Measurements from ENCODE around the gene HINFP. TPM values are rescaled to one million over a fixed set of nuclear protein-coding genes. Genes with fewer than 3 reads are reported as not detected.
A peak's percentile ranks its signal among the peaks of the same experiment; 100 is the strongest.
"Not testable (repeated sequence)": the region's sequence is repeated elsewhere in the genome, so short reads cannot be mapped to it uniquely, and the experiment has no call there.

Gene HINFP
- total RNA-seq, 1 donor from 2014 or later: 15.4 TPM

DNA sequence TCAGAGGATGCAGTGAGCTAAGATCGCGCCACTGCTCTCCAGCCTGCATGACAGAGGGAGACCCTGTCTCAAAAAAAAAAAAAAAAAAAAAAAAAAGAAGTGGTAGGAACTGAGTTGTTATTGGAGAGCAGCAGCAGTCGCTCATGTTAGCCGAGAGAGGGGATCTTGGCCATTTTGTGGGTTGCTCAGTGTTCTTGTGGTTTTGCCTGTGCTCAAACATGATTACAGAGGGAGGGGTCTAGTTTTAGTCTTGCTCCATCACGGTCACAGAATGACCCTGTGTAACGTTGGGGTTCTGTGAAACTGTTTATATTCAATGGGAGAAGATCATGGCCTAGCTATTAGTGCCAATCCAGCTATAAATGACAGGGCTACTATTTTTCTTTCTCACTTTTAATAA, 21.7 kb upstream of the HINFP start:
- DNase-seq (ENCODE audit: low read depth, low spot score): no peak

DNA sequence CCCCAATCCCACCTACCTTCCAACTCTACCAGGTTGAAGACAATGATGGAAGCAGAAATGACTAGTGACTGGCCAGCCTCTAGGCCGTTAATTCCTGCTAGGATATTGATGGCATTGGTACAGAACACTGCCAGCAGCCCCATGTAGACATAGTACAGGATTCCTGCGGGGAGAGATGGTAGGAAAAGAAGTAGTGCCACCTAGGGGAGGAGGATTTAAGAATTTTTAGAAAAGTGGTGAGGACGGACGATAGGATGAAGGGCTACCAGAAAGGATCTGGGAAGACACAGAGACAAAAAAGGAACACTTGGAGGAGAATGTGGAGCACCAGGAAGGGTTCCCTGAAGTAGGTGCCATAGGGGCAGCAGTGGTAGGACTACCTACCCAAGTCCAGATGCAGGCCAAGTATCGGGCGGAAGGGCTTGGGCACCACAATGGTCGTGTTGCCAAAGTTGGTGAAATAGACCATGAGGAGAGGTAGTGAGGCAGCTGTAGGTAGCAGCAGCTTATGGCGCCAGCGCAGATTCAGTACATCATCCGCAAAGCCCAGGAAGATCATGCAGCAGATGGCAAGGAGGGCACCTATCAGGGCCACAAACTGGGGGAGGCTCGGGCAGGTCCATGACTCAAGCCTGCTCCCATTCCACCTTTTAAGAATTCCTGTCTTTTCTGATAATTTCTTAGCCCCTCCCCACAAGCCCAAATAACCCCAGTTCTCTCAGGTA, 21.0 kb upstream of the HINFP start:
- DNase-seq (ENCODE audit: low read depth, low spot score): no peak

DNA sequence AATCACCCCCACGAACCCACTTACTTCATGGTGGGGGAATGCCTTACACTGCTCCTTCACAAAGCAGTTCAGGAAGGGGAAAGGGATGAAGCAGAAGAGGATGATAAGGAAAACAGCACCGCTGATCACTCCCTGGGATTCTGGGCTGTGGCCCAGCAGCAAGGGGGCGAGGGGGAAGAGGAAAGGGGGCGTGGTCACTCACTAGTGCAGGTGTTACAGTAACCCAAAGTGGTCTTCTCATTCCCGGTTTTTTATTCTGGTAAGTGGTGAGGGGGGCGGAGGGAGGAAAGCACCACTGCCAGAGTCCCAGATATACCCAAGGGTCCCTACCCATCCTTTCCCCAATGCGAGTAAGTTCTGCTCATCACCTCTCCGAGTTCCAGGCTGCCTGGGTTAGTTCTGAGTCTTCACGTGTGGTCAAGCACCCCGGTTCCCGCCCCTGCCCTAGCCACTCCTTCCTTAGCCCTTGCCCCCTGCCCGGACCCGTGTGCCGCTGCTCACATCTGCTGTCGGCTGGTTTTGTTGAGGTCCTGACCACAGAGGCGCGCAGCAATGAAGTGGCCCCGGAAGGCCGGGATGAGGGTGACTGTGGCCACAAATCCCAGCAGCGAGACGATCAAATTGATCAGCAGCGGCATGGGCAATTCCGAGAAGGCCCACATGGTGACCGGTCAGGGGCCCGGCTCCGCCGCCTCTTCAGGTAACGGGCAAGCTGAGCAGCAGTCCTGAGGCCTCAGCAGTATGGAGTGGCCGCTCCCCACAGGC, 20.2 kb upstream of the HINFP start:
- DNase-seq (ENCODE audit: low read depth, low spot score): no peak

DNA sequence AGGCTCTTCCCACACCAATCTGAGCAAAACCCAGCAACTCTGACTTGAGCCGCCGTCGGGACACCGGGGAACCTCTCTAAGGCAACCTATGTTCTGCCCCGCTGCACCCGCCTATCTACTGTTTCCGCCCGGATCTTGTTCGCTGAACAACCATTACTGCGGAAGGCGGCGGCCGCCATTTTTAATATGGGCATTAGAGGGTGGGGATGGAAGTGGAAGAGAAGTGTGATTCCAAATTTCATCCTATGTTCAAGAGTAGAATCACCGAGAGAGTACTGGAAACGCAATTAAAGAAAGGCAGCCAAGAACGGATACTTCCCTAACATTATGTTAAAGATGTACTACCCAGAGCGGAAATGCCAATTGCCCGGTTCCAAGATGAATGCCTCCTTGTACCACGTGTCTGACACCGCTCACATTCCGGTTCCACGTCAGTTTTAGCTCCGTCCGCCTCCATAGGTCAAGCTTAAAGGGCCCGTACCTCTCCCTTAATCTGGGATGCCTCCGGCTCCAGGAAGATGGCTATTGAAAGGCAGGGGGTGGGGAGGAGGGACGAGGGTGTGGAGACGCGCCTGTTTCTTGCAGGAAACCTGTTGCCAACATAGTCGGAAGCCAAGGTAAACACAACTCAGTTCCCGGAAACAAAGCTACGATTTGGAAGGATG, 19.5 kb upstream of the HINFP start, which contains the start of gene DPAGT1:
Gene DPAGT1 (minus strand): TSS at position 95 of the 665 bp plus-strand sequence. CDS start 198 bp downstream, outside the sequence.
- DNase-seq (ENCODE audit: low read depth, low spot score): peak; percentile 94

DNA sequence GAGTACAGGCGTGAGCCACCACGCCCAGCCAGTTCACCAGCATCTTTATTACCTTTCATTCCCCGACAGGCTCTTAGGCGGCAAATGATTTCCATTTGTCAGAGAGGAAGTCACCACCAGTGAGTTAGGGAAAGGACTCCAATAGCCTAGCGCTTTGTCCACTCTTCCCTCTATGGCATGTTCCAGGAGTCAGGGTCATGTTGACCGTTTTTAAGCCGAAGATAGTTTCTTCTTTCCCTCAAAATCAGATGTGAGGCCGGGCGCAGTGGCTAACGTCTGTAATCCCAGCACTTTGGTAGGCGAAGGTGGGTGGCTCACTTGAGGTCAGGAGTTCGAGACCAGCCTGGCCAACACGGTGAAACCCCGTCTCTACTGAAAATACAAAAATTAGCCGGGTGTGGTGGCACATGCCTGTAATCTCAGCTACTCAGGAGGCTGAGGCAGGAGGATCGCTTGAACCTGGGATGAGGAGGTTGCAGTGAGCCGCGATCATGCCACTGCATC, 18.2 kb upstream of the HINFP start:
- DNase-seq (ENCODE audit: low read depth, low spot score): not testable (repeated sequence)

DNA sequence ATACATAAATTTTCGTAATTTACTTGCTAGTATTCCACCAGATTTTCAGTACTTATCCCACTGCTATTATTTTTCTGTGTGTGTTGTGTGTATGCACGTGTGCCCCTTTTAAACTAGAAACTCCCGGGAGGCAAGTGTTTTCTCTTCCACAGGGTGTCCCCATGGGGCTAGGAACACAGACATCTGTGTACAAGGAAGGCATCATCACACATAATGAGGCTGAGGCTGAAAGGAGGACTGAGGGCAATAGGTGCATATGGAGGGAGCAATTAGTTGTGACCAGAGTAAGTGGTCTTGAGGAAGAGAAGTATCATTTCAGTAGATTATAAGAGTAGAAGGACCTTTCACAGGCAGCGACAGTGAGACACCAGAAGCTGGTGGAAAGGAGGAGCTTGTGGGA, 17.6 kb upstream of the HINFP start:
- DNase-seq (ENCODE audit: low read depth, low spot score): no peak

DNA sequence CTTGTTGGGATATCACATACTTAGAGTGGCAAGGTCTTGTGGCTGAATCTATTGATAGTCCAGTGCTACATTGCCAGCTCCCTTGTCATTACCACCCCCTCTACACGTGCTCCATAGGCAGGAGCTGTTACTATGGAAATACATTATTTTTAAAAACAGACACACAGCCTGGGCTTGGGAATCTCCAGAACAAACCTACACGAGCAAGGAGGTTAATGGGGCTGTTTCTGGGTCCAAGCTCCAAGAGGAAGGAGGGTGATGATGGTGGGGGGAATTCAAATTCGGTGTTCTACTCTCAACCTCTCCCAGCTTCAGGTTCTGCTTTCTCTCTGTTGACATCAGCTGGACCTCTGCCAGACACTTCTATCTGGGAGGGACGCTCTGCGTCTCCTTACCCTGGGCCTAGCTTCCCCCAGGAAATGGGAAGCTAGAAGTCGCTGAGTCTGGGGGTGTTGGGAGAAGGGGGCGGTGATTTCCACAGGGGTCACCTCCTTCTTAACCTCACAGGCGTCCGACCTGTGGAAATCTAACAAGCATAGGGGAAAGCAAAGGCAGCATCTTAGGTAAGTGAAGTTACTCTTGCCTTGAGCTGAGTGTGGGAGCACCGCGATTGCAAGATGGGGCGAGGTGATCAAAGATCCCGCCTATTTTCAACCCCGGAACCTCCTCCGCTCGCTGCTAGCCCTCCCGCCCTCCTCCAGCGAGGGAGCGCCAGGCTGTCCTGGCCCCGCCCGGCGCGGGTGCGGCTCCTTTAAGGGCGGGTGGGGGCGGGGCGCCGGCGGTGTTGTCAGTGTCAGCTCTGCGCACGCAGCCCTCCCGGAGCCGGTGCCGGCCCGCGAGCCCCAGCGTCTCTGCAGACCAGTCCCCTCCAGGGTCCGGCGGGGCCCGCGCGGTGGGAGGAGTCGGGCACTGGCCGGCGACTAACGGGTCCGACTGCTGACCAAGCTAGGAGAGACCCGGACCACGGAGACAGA, 14.5 kb upstream of the HINFP start, which contains the start of gene C2CD2L:
Gene C2CD2L (plus strand): TSS at position 781 of the 974 bp plus-strand sequence. CDS start 398 bp downstream, outside the sequence.
- DNase-seq (ENCODE audit: low read depth, low spot score): peak; percentile 36

DNA sequence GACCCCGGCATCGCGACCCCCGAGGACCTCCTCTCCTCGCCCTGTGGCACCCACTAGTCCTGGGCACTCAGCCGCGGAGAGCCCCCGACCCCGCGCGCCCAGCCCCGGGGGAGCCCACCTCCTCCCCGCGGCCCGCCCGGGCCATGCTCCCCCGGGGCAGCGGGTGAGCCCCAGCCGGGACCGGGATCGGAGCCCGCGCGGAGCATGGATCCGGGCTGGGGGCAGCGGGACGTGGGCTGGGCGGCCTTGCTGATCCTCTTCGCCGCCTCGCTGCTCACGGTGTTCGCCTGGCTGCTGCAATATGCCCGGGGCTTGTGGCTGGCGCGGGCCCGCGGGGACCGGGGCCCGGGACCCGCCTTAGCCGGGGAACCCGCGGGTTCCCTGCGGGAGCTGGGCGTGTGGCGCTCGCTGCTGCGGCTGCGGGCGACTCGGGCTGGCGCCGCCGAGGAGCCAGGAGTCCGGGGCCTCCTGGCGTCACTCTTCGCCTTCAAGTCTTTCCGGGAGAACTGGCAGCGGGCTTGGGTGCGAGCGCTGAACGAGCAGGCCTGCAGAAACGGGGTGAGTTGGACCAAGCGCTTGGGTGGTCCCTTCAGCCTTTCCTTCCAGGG, 13.7 kb upstream of the HINFP start:
- no peak for DNase-seq (ENCODE audit: low read depth, low spot score)

DNA sequence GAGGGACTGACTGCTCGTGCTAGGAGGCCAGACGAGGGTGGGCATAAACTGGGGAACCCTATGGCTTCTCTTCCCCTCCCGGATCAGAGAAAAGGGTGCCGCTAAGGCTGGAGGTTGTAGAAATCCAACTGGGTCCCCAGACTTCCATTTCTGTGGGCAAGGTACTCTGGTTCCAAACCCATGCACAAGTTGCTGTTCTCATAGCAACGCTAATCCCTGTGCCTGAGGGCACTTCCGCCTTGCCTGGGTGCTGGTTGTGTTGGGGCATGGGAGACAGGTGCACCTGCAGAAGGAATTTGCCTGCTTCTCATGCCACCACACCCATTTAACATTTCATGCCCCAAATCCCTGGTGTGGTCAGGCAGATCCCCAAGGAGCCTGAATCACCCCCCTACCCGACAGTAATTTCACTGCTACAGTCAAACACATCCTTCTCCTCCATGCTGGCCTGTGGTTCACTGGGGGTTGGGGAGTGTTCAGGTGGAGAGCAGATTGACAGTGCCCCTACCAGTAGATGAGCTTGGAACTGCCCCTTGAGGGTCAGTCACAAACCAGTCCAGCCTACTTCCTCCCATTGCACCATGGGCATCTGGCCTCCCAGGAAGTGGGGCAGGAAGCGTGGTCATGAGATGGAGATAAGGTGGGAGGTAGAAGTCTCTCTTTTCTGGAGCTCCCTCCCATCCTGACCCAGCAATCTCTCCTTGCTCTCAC, 13.1 kb upstream of the HINFP start:
- DNase-seq (ENCODE audit: low read depth, low spot score): no peak

DNA sequence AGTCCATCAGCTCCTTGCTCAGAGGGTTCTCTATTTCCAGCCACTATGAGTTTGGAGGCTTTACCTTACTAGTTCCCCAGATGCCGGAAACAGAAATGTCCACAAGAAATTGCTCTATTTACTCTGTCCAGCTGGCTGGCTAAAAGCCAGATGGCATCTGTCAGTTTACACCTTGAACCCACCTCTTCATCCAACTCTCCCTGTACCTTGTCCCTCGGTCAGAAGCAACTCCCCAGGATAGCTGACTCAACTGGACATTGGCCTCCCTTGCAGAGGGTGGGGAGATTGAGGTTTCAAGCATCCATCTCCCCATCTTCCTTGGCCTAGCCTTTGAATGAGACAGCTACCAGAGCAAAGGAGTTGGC, 12.5 kb upstream of the HINFP start:
- DNase-seq (ENCODE audit: low read depth, low spot score): no peak

DNA sequence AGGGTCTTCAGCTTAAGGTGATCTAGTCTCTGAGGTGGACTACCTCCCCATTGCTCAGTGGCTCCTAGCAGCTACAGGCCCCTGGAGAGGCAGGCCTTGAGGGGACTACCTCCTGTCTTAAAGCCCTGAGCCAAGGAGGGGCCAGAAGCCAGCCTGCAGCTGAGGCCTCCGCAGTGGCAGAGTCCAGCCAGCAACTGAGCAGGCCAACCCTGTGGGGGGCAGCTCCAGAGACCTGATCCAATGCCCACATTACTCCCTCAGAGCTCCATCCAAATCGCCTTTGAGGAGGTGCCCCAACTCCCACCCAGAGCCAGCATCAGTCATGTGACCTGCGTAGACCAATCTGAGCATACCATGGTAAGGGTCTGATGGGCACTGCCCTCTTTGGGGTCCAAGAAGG, 11.5 kb upstream of the HINFP start:
- no peak for DNase-seq (ENCODE audit: low read depth, low spot score)

DNA sequence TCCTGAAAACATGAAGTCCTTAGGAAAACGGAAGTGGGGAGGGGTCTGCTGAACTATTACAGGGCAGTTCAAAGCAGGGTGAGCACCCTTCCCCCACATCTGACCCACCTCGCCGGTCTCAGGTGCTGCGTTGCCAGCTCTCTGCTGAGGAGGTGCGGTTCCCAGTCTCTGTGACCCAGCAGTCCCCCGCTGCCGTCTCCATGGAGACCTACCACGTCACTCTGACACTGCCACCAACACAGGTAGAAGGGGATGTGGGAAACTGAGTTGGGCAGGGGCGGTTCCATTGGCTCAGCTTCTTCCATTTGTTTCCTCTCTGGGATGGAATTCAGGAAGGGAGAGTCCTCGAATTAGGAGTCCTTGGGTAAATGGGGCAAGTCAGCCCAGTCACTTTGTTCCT, 10.9 kb upstream of the HINFP start:
- DNase-seq (ENCODE audit: low read depth, low spot score): no peak

DNA sequence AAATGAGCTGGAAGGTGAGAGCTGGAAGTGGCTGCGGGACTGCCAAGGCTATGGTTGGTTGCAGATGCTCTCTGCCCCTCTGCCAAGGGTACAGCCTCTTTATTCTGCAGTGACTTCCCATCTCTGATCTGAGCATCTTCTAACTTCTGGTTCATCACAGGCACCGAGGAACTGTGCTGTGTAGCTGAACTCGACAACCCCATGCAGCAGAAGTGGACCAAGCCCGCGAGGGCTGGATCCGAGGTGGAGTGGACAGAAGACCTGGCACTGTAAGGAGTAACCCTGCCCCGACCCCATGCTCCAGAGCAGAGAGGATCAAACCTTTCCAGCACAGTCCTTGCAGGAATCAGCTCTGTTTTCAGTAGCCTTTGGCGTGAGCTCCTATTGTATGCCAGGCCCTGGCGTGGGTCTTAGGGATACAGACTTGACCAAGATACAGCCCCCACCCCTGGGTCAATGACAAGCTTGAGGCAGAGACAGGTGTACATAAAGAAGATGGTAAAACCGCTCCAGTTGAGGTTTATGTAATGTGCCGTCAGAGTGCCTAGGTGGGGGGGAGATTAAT, 9.9 kb upstream of the HINFP start:
- no peak for DNase-seq (ENCODE audit: low read depth, low spot score)

DNA sequence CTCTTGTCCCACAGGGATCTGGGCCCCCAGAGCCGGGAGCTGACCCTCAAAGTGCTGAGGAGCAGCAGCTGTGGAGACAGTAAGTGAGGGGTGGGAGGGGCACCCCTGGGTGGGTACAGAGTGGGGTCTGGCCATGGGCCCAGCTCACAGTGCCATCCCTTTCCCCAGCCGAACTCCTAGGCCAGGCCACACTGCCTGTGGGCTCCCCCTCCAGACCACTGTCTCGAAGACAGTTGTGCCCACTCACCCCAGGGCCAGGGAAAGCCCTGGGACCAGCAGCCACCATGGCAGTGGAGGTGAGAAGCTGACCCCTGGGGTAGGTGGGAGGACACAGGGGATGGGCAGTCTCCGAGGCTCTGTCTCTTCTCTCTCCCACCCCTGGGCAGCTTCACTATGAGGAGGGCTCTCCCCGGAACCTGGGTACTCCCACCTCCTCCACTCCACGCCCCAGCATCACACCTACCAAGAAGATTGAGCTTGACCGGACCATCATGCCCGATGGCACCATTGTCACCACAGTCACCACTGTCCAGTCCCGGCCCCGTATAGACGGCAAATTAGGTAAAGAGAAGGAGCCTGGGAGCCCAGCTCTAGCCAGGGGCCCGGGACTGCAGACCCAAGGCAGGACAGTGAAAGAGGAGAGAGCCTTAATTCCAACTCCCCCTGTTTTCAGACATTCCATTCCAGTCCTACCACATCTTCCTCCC, 8.9 kb upstream of the HINFP start:
- no peak for DNase-seq (ENCODE audit: low read depth, low spot score)

DNA sequence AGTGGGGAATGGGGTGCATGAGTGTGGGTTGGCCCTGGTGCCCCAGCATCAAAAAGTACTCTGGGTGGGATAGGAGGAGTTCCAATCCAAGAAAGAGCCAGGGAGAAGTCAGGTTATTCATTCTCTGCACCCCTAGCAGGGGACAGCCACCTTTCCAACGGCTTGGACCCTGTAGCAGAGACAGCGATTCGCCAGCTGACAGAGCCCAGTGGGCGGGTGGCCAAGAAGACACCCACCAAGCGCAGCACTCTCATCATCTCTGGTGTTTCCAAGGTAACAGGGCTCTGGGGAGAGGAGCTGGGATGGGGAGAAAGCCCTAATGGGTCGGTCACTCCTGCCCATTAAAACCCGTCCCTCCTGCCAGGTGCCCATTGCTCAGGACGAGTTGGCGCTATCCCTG, 7.7 kb upstream of the HINFP start:
- DNase-seq (ENCODE audit: low read depth, low spot score): no peak

DNA sequence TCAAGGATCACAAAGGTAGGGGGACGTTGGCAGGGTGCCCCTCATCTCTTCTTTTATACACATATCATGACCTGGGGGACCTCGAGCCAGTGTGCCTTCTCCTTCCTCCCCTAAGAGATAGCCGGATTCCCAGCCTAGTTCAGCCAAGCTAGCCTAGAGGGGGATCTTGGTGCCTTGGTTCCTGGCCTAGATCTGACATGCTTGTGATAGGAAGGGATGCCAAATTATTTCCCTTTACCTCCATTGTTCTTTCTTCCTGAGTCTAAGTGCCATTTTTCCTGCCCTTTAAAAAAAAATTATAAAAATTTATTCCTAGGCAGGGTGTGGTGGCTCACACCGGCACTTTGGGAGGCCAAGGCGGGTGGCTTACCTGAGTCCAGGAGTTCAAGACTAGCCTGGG, 7.0 kb upstream of the HINFP start:
- DNase-seq (ENCODE audit: low read depth, low spot score): no peak

DNA sequence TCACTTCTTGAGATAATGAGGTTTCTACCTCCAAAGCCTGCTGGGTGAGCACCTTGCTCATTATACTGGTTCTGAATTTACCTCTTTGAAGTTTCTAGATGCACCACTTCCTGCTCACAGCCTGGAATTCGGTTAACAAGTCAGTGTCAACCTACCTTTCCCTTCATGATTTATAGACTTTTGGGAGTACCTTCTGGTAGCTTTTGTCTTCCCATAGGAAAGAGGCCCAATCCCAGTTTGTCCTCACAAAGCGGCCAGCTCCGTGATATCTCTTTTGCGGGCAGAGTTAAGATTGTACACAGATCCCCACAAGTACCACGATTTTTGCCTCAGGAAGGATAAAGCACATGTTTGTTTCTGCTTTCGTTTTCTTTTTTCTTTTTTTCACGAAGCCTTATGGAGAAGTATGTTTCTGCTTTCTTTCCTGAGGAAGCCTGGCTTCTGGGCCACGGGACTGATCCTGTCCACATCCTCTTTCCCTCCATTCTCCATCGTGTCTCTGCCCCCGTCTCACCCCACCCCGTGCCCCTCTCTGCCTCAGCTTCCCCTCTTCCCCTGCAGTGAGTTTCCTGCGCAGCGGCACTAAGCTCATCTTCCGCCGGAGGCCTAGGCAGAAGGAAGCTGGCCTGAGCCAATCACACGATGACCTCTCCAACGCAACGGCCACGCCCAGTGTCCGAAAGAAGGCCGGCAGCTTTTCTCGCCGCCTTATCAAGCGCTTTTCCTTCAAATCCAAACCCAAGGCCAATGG, 5.7 kb upstream of the HINFP start:
- DNase-seq (ENCODE audit: low read depth, low spot score): no peak

DNA sequence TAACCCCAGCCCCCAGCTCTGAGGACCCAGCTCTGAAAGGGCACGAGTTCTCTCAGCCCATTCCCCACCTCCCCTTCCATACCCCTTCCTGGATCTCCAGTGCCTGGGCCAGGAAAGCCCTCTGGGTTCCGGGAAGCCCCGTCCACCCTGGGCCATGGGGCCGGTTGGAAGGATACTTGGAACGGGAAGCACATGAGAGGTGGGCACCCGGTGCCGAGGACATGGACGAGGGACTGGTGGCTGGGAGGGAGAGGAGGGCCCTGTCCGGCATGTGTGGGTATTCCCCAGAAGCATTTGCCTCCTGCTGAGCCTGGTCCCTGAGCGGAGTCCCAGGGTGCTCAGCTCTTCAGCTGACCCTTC, 5.2 kb upstream of the HINFP start:
- DNase-seq (ENCODE audit: low read depth, low spot score): no peak
